DND-41 (cell line): ENCODE measurements around the gene PACRG.

ENCODE experiments used
- CTCF ChIP-seq: IDR thresholded peaks from 2 replicates; pipeline ENCODE4 v1.5.1; 2012; ENCODE audit warnings: borderline replicate concordance, low read length, moderate library complexity, mild to moderate bottlenecking; ENCODE audit not compliant: poor library complexity, severe bottlenecking; ENCODE audit errors: extremely low read depth
- EZH2 ChIP-seq: IDR thresholded peaks from 3 replicates; pipeline ENCODE4 v1.6.1; 2012; ENCODE audit warnings: borderline replicate concordance, low read depth, mild to moderate bottlenecking, moderate library complexity, low read length, inconsistent platforms; ENCODE audit not compliant: severe bottlenecking

GRCh38 chr6:163241683-163242082 is 513.9 kb downstream of the PACRG start:
- TF ChIP-seq CTCF = no peak
- TF ChIP-seq EZH2 = no peak
